ENCODE measurements around the gene ALK. TPM values are rescaled to one million over a fixed set of nuclear protein-coding genes. Genes with fewer than 3 reads are reported as not detected.

The ALK gene
- total RNA-seq, 1 donor from 2014 or later: 0.52 TPM

DNA sequence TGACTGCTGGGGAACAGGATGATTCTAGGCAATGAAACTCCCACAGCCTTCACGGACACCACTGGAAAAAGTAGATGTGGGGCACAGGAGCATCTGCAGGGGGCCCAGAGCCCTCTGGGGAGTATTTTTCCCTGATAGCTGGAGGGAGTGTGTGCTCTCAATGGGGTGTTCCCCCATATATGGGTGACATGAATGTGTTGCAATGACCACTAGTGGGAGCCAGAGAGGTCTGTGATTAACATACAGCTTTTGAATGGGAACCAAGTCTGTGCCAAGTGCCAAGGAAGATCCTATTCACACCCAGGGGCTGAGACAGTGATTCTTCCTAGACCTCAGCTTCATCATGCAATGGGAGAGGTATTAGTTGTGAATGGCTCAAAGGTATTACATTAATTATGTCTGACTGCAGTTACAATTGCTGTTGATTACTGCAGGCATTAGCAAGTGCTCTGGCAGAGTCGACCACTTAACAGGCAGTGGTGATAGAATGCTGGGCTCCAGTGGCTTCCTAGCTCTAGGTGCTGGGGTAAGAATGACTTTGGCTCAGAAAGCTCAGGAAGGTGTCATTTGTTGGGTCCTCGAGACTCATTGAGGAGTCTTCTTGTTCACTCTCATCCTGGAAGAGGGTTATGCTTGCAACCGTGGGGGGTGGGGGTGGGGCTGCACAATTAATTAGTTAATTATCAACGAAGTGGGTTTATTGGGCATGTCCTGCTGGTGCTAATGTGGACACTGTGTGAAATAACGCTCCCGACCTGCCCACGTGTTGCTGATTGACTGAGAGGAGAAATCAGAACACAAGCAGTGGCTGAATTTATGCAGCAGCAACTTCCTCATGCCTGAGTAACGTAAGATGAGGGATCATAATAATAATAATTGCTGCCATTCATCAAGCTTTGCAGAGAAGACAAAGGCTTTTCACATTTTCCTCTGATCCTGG, 612.0 kb downstream of the ALK start:
- no peak overlapping the region for H3K27ac ChIP-seq (ENCODE audit: low read depth, low read length)
- H3K4me3 ChIP-seq (ENCODE audit: low read length in 3 of 3): no peak overlapping the region
- no peaks in the 10 kb centered on the region for H3K9me3 ChIP-seq (ENCODE audit: control insufficient read depth in 3 of 3, low read length in 3 of 3)
- no peaks in the 10 kb centered on the region for H3K4me1 ChIP-seq (ENCODE audit: control insufficient read depth in 3 of 3, insufficient read depth in 3 of 3, low read length in 3 of 3)
- H3K27me3 ChIP-seq (ENCODE audit: control insufficient read depth in 3 of 3, insufficient read depth in 3 of 3, low read length in 3 of 3): peaks cover 0 to 11% (median 0%) of the 10 kb centered on the region in 3 donors
- no peaks in the 10 kb centered on the region for H3K36me3 ChIP-seq (ENCODE audit: control insufficient read depth in 3 of 3, insufficient read depth in 3 of 3, low read length in 3 of 3)
- no peak overlapping the region for H3K9ac ChIP-seq (ENCODE audit: low read depth in 1 of 3, low read length in 3 of 3)

DNA sequence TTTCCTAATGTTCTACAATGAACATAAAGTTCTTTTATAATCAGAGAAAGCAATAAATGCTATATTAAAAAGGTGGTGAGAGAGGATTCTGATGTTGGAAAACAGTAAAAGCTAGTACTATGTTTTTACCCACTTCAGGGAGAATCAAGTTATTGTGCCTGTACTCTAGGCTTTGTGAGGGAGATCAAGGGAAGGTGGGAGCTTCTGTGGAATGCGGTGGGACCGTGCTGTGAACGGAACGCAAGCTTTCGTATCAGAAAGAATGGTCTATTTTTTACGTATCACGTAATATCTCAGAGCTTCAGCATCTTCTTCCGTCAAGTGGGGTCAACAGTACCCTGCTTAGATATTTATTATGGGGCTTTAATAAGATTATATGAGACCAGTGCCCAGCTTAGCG, 613.0 kb downstream of the ALK start:
- H3K4me1 ChIP-seq (ENCODE audit: control insufficient read depth in 3 of 3, insufficient read depth in 3 of 3, low read length in 3 of 3): no peaks in the 10 kb centered on the region
- no peak overlapping the region for H3K9ac ChIP-seq (ENCODE audit: low read depth in 1 of 3, low read length in 3 of 3)
- H3K27me3 ChIP-seq (ENCODE audit: control insufficient read depth in 3 of 3, insufficient read depth in 3 of 3, low read length in 3 of 3): peaks cover 0 to 9% (median 0%) of the 10 kb centered on the region in 3 donors
- H3K9me3 ChIP-seq (ENCODE audit: control insufficient read depth in 3 of 3, low read length in 3 of 3): no peaks in the 10 kb centered on the region
- no peaks in the 10 kb centered on the region for H3K36me3 ChIP-seq (ENCODE audit: control insufficient read depth in 3 of 3, insufficient read depth in 3 of 3, low read length in 3 of 3)
- no peak overlapping the region for H3K27ac ChIP-seq (ENCODE audit: low read depth, low read length)
- H3K4me3 ChIP-seq (ENCODE audit: low read length in 3 of 3): no peak overlapping the region

GRCh38 chr2:29307519-29307918, 613.9 kb downstream of the ALK start:
- Histone ChIP-seq H3K4me1 (ENCODE audit: control insufficient read depth in 3 of 3, insufficient read depth in 3 of 3, low read length in 3 of 3) (no peaks in the 10 kb centered on the region), H3K4me3 (ENCODE audit: low read length in 3 of 3) (no peak overlapping the region), H3K9me3 (ENCODE audit: control insufficient read depth in 3 of 3, low read length in 3 of 3) (no peaks in the 10 kb centered on the region), H3K9ac (ENCODE audit: low read depth in 1 of 3, low read length in 3 of 3) (no peak overlapping the region), H3K27me3 (ENCODE audit: control insufficient read depth in 3 of 3, insufficient read depth in 3 of 3, low read length in 3 of 3) (peaks cover 0 to 7% (median 0%) of the 10 kb centered on the region in 3 donors), H3K36me3 (ENCODE audit: control insufficient read depth in 3 of 3, insufficient read depth in 3 of 3, low read length in 3 of 3) (no peaks in the 10 kb centered on the region), H3K27ac (ENCODE audit: low read depth, low read length) (no peak overlapping the region)

GRCh38 chr2:29305762-29306161, 615.6 kb downstream of the ALK start:
- H3K9ac ChIP-seq (ENCODE audit: low read depth in 1 of 3, low read length in 3 of 3): no peak overlapping the region
- H3K36me3 ChIP-seq (ENCODE audit: control insufficient read depth in 3 of 3, insufficient read depth in 3 of 3, low read length in 3 of 3): no peaks in the 10 kb centered on the region
- no peak overlapping the region for H3K4me3 ChIP-seq (ENCODE audit: low read length in 3 of 3)
- H3K27ac ChIP-seq (ENCODE audit: low read depth, low read length): no peak overlapping the region
- H3K9me3 ChIP-seq (ENCODE audit: control insufficient read depth in 3 of 3, low read length in 3 of 3): no peaks in the 10 kb centered on the region
- H3K4me1 ChIP-seq (ENCODE audit: control insufficient read depth in 3 of 3, insufficient read depth in 3 of 3, low read length in 3 of 3): no peaks in the 10 kb centered on the region
- H3K27me3 ChIP-seq (ENCODE audit: control insufficient read depth in 3 of 3, insufficient read depth in 3 of 3, low read length in 3 of 3): no peaks in the 10 kb centered on the region

GRCh38 chr2:29304399-29305060, 616.9 kb downstream of the ALK start:
- no peaks in the 10 kb centered on the region for H3K27me3 ChIP-seq (ENCODE audit: control insufficient read depth in 3 of 3, insufficient read depth in 3 of 3, low read length in 3 of 3)
- H3K9me3 ChIP-seq (ENCODE audit: control insufficient read depth in 3 of 3, low read length in 3 of 3): no peaks in the 10 kb centered on the region
- H3K9ac ChIP-seq (ENCODE audit: low read depth in 1 of 3, low read length in 3 of 3): no peak overlapping the region
- H3K4me1 ChIP-seq (ENCODE audit: control insufficient read depth in 3 of 3, insufficient read depth in 3 of 3, low read length in 3 of 3): no peaks in the 10 kb centered on the region
- no peaks in the 10 kb centered on the region for H3K36me3 ChIP-seq (ENCODE audit: control insufficient read depth in 3 of 3, insufficient read depth in 3 of 3, low read length in 3 of 3)
- H3K27ac ChIP-seq (ENCODE audit: low read depth, low read length): no peak overlapping the region
- H3K4me3 ChIP-seq (ENCODE audit: low read length in 3 of 3): no peak overlapping the region

- no peaks in the 10 kb centered on the region for H3K4me1 ChIP-seq (ENCODE audit: control insufficient read depth in 3 of 3, insufficient read depth in 3 of 3, low read length in 3 of 3)
Observed at GRCh38 chr2:29296585-29296984, 624.8 kb downstream of the ALK start.

DNA sequence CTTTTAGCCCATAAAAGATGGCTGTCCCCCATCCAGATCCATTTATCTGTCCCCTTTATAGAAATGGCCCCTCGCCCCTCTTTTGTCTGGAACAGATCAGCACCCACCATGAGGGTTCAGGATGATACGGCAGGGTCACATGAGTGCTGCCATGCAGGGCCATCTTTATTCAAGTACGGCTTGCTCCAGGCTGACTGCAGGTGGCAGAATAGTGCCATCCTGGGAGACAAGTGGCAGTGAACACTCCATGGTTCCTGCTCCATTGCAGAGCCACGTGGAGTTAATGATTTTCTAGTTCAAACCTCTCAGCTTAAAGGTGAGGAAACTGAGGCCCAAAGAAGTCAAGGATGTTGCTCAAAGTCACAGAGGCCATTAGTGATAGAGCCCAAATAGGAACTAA, 625.5 kb downstream of the ALK start:
- Histone ChIP-seq H3K27me3 (ENCODE audit: control insufficient read depth in 3 of 3, insufficient read depth in 3 of 3, low read length in 3 of 3) (peaks cover 3 to 5% (median 4%) of the 10 kb centered on the region in 3 donors), H3K36me3 (ENCODE audit: control insufficient read depth in 3 of 3, insufficient read depth in 3 of 3, low read length in 3 of 3) (no peaks in the 10 kb centered on the region), H3K4me1 (ENCODE audit: control insufficient read depth in 3 of 3, insufficient read depth in 3 of 3, low read length in 3 of 3) (no peaks in the 10 kb centered on the region), H3K9me3 (ENCODE audit: control insufficient read depth in 3 of 3, low read length in 3 of 3) (no peaks in the 10 kb centered on the region), H3K27ac (ENCODE audit: low read depth, low read length) (no peak overlapping the region), H3K9ac (ENCODE audit: low read depth in 1 of 3, low read length in 3 of 3) (no peak overlapping the region), H3K4me3 (ENCODE audit: low read length in 3 of 3) (no peak overlapping the region)

More at GRCh38 chr2:29296585-29296984, 624.8 kb downstream of the ALK start:
- Histone ChIP-seq H3K27me3 (ENCODE audit: control insufficient read depth in 3 of 3, insufficient read depth in 3 of 3, low read length in 3 of 3) (peaks cover 3 to 5% (median 4%) of the 10 kb centered on the region in 3 donors), H3K4me3 (ENCODE audit: low read length in 3 of 3) (no peak overlapping the region), H3K36me3 (ENCODE audit: control insufficient read depth in 3 of 3, insufficient read depth in 3 of 3, low read length in 3 of 3) (no peaks in the 10 kb centered on the region), H3K9me3 (ENCODE audit: control insufficient read depth in 3 of 3, low read length in 3 of 3) (no peaks in the 10 kb centered on the region), H3K27ac (ENCODE audit: low read depth, low read length) (no peak overlapping the region), H3K9ac (ENCODE audit: low read depth in 1 of 3, low read length in 3 of 3) (no peak overlapping the region)

GRCh38 chr2:29293830-29294438, 627.5 kb downstream of the ALK start:
- Histone ChIP-seq H3K9me3 (ENCODE audit: control insufficient read depth in 3 of 3, low read length in 3 of 3) (no peaks in the 10 kb centered on the region), H3K36me3 (ENCODE audit: control insufficient read depth in 3 of 3, insufficient read depth in 3 of 3, low read length in 3 of 3) (no peaks in the 10 kb centered on the region), H3K4me3 (ENCODE audit: low read length in 3 of 3) (no peak overlapping the region), H3K4me1 (ENCODE audit: control insufficient read depth in 3 of 3, insufficient read depth in 3 of 3, low read length in 3 of 3) (no peaks in the 10 kb centered on the region), H3K27ac (ENCODE audit: low read depth, low read length) (no peak overlapping the region), H3K27me3 (ENCODE audit: control insufficient read depth in 3 of 3, insufficient read depth in 3 of 3, low read length in 3 of 3) (peaks cover 4 to 15% (median 8%) of the 10 kb centered on the region in 3 donors), H3K9ac (ENCODE audit: low read depth in 1 of 3, low read length in 3 of 3) (no peak overlapping the region)

DNA sequence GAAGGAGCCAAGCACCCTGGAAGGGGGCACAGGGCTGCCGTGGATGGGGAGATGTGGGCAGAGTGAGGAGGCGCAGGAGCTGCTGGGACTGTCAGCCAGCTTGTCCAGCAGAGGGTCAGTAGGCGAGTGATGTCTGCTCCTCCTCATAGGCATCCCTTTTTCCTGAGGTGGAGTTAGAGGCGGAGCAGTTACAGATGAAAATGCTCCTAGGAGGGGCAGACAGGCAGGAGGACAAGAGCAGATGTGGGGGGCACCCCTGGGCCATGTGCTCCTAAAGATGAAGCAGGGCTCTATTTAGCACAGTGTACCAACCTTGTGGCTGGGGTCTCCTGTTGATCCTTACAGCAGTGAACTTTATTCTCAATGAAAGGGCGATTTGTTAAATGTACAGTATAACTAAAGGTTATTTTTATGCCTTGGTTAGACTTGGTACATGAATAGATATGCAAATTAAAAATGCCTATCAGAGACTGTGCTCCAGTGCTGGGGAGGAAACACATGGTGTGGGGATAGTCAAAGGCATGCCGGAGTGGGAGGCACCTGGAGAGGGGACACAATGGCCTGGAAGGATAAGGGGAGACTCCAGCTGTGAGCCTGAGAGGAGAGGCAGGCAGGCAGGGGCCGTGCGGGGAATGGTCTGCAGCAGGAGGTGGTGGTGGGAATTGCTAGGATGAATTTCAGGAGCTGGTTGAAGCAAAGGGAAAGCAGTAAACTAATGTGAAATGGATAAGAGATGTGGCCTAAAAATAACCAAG, 630.9 kb downstream of the ALK start:
- Histone ChIP-seq H3K9ac (ENCODE audit: low read depth in 1 of 3, low read length in 3 of 3) (no peak overlapping the region), H3K4me1 (ENCODE audit: control insufficient read depth in 3 of 3, insufficient read depth in 3 of 3, low read length in 3 of 3) (no peaks in the 10 kb centered on the region), H3K4me3 (ENCODE audit: low read length in 3 of 3) (no peak overlapping the region), H3K27ac (ENCODE audit: low read depth, low read length) (no peak overlapping the region), H3K9me3 (ENCODE audit: control insufficient read depth in 3 of 3, low read length in 3 of 3) (no peaks in the 10 kb centered on the region), H3K36me3 (ENCODE audit: control insufficient read depth in 3 of 3, insufficient read depth in 3 of 3, low read length in 3 of 3) (no peaks in the 10 kb centered on the region), H3K27me3 (ENCODE audit: control insufficient read depth in 3 of 3, insufficient read depth in 3 of 3, low read length in 3 of 3) (peaks cover 3 to 13% (median 8%) of the 10 kb centered on the region in 3 donors)

All from skeletal muscle tissue (tissue), 4 donors.